T-helper 1 cell (primary cell): ENCODE data around the gene GFM2.
"Not testable (repeated sequence)": the region's sequence is repeated elsewhere in the genome, so short reads cannot be mapped to it uniquely, and the experiment has no call there.

Source experiments
- DNase-seq, 5 donors: peaks; one replicate each; pipeline ENCODE4 v3.0.0-alpha.2; 2012 to 2020

Gene GFM2

GRCh38 chr5:74686962-74687751 lies 79.8 kb downstream of the GFM2 start:
- DNase-seq, result no peak

GRCh38 chr5:74685979-74686631 lies 80.8 kb downstream of the GFM2 start:
- DNase-seq, result no peak

- peak; percentile 67 to 86 (median 74) for DNase-seq
These were observed 81.7 kb downstream of the GFM2 start, which contains the start of gene HEXB for GRCh38 chr5:74684900-74685851. Gene HEXB, plus strand, starts transcription at chr5:74685233. Its CDS starts 28 bp downstream, at chr5:74685261.

- no peak for DNase-seq
These were observed 87.0 kb downstream of the GFM2 start for GRCh38 chr5:74679966-74680365.

GRCh38 chr5:74679300-74679699 lies 87.6 kb downstream of the GFM2 start:
- not testable (repeated sequence) for DNase-seq

- not testable (repeated sequence) for DNase-seq
These were observed 88.8 kb downstream of the GFM2 start for GRCh38 chr5:74678123-74678522.

- DNase-seq, result not testable (repeated sequence)
These were observed 90.5 kb downstream of the GFM2 start for GRCh38 chr5:74676466-74676865.

GRCh38 chr5:74673011-74673790 lies 93.7 kb downstream of the GFM2 start:
- no peak for DNase-seq

GRCh38 chr5:74672215-74672877 lies 94.6 kb downstream of the GFM2 start:
- no peak for DNase-seq
